Eye (tissue), 1 donor: ENCODE data around the gene ANKAR.
"Not testable (repeated sequence)": the region's sequence is repeated elsewhere in the genome, so short reads cannot be mapped to it uniquely, and the experiment has no call there.

Source experiments
- DNase-seq: peaks from one replicate; pipeline ENCODE4 v3.0.0-alpha.2; 2015

Gene ANKAR

DNA sequence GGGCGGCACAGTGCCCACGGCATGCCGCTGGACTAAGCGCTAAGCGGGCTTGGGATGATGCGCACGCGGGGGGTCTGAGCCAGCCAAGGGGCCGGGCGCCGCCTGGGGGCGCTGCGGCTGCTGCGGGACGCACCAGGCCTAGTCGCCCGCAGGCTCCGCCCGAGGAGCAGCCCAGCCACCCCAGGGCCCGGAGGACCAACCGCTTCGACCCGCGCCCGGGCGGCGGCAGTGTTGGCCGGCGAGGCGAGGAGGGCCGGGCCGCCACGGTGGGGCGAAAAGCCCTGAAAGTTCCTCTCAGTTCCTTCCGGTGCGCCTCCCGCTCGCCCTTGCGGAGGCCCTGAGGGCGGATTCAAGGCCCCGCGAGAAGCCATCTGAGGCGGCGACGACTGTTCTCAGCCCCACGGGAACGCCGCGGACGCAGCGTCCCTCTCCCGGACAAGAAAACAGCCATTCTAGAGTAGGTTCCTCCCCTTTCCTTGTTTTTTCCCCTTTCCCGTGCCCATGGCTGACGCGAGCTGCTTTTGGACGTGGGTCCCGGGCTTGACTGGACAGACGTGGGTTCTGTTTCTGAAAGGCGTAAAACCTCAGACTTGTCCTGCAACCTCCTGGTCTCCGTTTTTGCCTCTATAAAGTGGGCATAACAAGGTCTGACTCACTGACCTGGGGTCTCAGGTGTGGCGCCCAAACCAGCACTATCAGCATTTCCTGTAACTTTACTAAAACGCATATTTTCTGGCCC is at the start of gene ANKAR:
Gene ANKAR (plus strand): TSS at position 297 of the 739 bp plus-strand sequence. CDS start 1,821 bp downstream, outside the sequence.
- DNase-seq, result peak; percentile 94

GRCh38 chr2:189625636-189626035 is 48.8 kb upstream of the ANKAR start:
- no peak for DNase-seq

- no peak for DNase-seq
Measured at GRCh38 chr2:189627789-189628188, 46.7 kb upstream of the ANKAR start.

DNA sequence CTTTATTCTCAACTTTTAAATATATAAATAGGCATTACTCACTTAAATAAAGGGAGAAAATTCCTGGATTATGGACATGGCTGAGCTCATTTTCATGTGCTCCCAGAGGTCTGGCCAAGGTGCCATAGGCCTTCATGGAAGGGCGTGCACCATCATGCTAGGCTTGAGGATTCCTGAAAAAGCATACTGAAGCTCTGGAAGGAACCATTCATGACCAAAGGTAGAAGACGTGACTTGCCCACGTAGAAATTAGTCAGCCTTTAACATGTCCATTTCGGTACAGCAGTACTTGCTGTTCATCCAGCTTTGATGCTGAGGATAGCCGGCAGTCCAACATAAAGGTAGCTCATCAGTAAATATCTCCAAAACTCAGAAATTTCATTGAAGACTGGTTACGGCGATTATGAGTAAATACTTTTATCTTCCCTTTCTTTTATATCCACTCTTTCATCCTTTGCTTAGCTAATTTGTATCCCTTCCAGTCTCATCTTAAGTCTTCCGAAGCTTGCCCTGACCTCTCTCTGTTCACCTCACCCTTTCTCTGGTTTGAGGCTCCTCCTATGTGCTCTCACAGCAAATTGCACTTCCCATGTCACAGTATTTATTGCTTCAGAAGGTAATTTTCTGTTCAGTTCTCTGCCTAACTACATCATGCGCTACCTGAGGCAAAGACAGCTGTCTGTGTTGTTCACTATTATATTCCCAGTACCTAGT is 45.5 kb upstream of the ANKAR start:
- DNase-seq, result no peak

- DNase-seq, result peak; percentile 63
Measured at GRCh38 chr2:189629531-189630453, 44.7 kb upstream of the ANKAR start.

GRCh38 chr2:189631849-189632248 is 42.6 kb upstream of the ANKAR start:
- no peak for DNase-seq

- no peak for DNase-seq
Measured at GRCh38 chr2:189633392-189633811, 41.1 kb upstream of the ANKAR start.

DNA sequence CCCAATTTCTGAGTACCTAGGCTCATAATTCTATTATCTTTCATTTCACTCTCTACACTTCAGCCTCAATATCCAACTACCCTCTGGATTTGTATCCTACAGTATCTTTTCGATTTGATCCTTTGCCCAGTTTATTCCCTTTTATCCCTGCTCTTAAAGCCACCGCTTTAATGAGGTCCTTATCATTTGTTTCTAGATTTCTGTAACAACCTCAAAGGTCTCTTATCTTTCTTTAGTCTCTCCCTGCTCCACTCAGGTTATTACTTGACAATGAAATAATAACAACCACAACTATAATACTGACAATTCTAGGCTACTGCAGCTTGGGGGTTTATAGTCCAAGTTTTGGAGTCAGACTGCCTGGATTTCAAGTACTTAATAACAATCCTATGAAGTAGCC is 39.1 kb upstream of the ANKAR start:
- no peak for DNase-seq

DNA sequence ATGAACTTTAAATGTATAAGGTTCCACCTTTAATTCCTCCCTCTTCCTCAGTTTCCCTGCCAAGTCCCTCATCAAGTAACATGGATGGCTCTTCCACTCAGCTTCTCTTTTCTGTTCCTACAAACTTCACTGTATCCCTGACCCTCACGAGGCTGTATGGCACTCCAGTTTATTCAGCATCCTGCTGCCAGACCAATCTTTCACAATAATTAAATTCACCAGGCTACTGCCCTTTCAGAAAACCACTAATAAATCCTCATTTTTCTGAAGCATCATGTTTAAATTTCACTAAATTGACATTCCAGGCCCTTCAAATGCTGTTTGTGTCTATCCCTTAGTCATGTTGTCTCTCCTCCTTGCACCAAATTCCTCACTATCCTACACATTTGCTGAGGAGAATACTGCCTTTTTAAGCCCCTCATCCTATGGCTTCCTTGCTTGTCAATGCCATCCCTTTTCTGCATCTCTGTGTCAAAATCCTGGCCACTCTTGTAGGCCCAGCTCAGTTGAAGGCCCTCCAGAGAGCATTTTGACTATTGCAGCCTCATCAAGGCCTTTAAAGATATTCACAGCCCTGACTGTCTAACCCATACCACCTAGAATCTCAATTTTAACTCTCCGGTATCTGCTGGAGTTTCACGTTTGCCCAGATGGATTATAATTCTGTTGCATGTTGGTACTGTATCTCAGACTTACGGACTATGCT is 36.0 kb upstream of the ANKAR start:
- DNase-seq, result no peak

DNA sequence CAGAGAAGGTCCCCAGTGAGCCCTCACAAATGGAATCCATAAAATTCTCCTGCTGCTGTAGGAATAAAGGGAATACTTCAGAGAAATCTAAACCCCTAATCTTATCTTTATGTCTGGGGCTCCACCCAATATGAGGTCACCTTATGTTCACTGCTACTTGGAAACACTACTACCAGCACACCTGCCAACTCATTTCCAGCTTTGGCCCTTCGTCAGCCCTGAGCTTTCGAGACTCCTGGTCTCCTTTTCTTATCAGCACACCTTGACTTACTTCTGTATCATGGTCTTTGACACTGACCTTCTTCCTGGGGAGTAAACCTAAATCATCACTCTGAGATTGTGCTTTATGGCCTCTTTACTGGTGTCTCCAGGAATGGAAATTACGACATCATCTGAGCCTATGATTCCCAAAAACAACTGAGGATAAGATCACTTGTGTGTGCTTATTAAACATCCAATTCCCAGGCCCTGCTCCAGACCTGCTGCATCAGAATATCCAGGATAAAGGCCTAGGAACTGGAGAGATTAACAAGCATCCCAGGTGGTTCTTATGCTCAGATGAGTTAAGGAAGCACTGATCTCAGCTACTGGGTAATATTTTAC is 35.4 kb upstream of the ANKAR start:
- DNase-seq, result no peak

DNA sequence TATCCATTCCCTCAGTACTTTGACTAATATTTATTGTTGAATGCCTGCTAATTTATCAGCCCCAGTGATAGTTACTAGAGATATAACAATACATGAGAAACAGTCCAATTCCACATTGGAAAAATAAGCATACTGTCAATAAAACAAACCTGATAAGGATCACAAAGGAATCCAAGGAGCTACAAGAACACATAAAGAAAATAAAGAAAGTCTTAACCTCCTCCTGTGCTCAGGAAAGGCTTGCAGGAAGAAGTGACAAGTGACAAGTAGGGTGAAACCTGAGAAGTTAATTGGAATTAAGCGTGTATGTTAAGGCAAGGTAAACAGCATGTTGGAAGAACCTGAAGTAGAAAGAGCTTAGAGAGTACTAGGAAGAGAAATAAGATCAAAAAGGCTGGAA is 33.5 kb upstream of the ANKAR start:
- DNase-seq, result no peak

- no peak for DNase-seq
Measured at GRCh38 chr2:189641590-189641989, 32.9 kb upstream of the ANKAR start.

DNA sequence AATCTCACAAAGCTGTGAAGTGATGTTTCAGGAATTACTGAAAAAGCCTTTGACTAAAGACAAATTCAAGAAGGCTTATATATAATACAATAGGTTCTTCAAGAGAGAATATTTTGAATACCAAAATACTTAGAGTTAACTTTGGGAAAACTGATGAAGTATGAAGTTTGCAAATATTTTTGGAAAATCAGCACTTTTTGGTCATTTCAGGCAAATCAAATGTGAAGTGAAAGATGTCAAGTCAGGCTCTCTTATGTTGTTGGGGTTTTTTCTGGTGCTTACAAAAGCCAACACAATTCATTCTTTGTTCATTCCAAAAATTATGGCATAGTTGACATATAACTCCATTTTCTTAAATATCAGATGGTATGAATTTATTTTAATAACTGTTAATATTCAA is 27.9 kb upstream of the ANKAR start:
- no peak for DNase-seq

GRCh38 chr2:189648846-189649509 is 25.5 kb upstream of the ANKAR start:
- no peak for DNase-seq

GRCh38 chr2:189651284-189651683 is 23.2 kb upstream of the ANKAR start:
- no peak for DNase-seq

DNA sequence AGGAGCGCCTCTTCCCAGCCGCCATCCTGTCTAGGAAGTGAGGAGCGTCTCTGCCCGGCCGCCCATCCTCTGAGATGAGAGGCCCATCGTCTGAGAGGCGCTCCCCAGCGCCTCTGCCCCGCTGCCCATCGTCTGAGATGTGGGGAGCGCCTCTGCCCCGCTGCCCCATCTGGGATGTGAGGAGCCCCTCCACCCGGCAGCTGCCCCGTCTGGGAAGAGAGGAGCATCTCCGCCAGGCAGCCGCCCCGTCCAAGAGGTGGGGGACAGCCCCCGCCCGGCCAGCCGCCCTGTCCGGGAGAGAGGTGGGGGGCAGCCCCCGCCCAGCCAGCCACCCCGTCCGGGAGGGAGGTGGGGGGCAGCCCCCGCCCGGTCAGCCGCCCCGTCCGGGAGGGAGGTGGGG is 21.0 kb upstream of the ANKAR start:
- DNase-seq, result not testable (repeated sequence)

DNA sequence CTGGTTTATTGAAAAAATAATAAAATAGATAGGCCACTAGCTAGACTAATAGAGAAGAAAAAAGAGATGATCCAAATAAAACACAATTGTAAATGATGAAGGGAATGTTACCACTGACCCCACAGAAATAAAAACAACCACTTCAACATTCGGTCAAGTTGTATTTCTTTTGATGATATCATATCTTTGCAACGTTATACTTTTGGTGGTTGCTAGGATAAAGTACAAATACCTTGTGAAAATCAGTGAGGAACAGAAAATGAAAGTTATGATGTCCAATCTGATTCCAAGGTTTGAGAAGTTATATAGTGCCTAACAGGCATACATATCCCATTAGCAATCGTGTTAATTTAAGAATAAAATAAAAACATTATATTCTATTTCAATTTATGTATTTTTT is 19.8 kb upstream of the ANKAR start:
- no peak for DNase-seq

GRCh38 chr2:189657867-189658266 is 16.6 kb upstream of the ANKAR start:
- DNase-seq, result no peak

DNA sequence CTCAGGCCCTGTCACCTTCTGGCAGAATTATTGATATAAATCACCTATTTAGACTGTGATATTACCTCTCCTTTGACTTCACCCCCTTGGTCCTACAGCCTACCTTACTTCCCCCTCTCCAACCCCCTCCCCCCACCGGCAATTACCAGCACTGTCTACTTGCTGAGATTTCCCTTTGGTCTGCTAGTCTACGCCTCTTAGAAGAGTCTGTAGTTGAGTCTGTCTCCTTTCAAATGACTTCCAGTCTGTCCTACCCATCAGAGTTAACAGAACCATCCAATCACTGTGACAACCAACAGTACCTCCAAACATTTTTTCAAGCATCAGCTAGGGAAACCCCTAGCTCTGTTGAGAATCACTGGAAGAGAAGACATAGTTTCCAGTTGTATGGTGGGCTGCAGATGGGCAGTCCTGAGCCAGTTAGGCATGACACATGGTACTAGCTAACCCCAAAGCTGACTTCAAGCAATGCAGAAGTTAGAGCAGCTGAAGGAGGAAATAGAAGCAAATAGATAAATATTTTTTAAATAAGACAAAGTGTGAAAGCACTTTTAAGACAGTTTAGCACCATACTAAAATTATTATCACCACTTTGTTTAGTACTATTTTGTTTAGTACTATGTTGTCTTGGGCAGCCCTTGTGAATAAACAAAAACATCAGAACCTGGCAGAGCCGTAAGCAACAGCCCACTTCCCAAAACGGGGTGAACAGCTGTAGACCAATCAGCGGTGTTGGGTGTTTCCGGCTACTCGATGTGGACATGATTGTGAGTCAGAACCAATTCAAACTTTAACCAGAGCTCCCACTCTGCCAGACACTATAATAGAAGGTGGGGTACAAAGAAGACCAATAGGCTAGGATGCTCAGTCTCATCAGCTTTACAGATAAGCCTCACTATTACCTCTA is 15.9 kb upstream of the ANKAR start:
- DNase-seq, result no peak

- DNase-seq, result no peak
Measured at GRCh38 chr2:189659734-189660133, 14.7 kb upstream of the ANKAR start.

DNA sequence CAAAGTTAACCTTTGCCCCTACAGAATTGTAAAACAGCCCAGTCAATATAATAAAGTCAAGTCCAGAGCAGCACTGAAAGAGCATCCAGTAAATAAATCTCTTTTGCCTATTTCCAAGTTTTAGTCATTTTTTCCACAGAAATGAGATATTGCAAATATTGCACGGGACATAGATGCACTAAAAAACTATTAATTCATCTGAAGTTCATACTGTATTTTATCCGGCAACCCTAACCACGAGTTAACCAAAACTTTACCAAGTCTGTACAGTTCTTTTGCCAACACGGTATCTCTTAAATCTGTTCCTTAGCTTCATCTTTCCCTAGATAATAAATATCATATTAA is 13.7 kb upstream of the ANKAR start:
- no peak for DNase-seq
